IMR-90 (cell line): ENCODE results near the gene PIWIL4. TPM values are rescaled to one million over a fixed set of nuclear protein-coding genes. Genes with fewer than 3 reads are reported as not detected.
A peak's percentile ranks its signal among the peaks of the same experiment; 100 is the strongest.

ENCODE experiments used
- ATAC-seq: fragments of 200-7000 bp; cut with Tn5 transposase; 2 replicates; pipeline ENCODE4 v1.9.1; 2020; ENCODE audit warnings: low read depth, mild to moderate bottlenecking, moderate library complexity
- BruUV-seq: library from RNA; stranded (reverse); fragments of 400-500 nt; replicated peaks from 2 replicates; lab custom pipeline; 2021; lab: Mats Ljungman, UMichigan
- CTCF ChIA-PET: fragments of 300-600 bp; formaldehyde crosslinking; extraction: SDS; loops from one replicate; lab custom pipeline; 2021; ENCODE audit warnings: antibody characterized with exemption; lab: Yijun Ruan, JAX
- POLR2A ChIA-PET: fragments of 300-600 bp; sonication (Branson Sonifier 250); formaldehyde crosslinking; loops from one replicate; lab custom pipeline; 2022; ENCODE audit warnings: antibody characterized with exemption; ENCODE audit not compliant: unreplicated experiment; lab: Charles Lee
- DNase-seq: peaks from one replicate; pipeline ENCODE4 v3.0.0; 2013
- H2AFZ ChIP-seq: replicated peaks from 2 replicates; pipeline ENCODE3; 2013; ENCODE audit warnings: low read length, mild to moderate bottlenecking; ENCODE audit not compliant: poor library complexity
- H2AK5ac ChIP-seq: 2 replicates; pipeline ENCODE4 v1.6.1; 2013; ENCODE audit warnings: low read depth, low read length, inconsistent platforms
- H2AK9ac ChIP-seq: replicated peaks from 2 replicates; pipeline ENCODE3; 2013; ENCODE audit warnings: mild to moderate bottlenecking, low read depth, low read length, moderate library complexity; ENCODE audit not compliant: poor library complexity
- H2BK120ac ChIP-seq: 2 replicates; pipeline ENCODE4 v1.6.1; 2013; ENCODE audit warnings: low read depth, low read length, inconsistent platforms
- H2BK15ac ChIP-seq: 3 replicates; pipeline ENCODE4 v1.6.1; 2013; ENCODE audit warnings: low read depth, low read length, inconsistent platforms
- H2BK20ac ChIP-seq: 2 replicates; pipeline ENCODE4 v1.6.1; 2013; ENCODE audit warnings: low read depth, mild to moderate bottlenecking, inconsistent platforms, low read length, moderate library complexity
- H2BK5ac ChIP-seq: 2 replicates; pipeline ENCODE4 v1.6.1; 2013; ENCODE audit warnings: mild to moderate bottlenecking, low read depth, low read length, inconsistent platforms; ENCODE audit not compliant: poor library complexity, severe bottlenecking
- H3K14ac ChIP-seq: replicated peaks from 2 replicates; pipeline ENCODE4 v1.6.1; 2013; ENCODE audit warnings: low read depth, low read length, inconsistent platforms
- H3K18ac ChIP-seq: 2 replicates; pipeline ENCODE4 v1.6.1; 2013; ENCODE audit warnings: low read depth, low read length, control low read depth
- H3K23ac ChIP-seq: 2 replicates; pipeline ENCODE4 v1.6.1; 2013; ENCODE audit warnings: low read depth, low read length, inconsistent platforms
- H3K27ac ChIP-seq: 2 replicates; pipeline ENCODE4 v1.5.1; 2013; ENCODE audit warnings: mild to moderate bottlenecking, control low read depth, low read length; ENCODE audit not compliant: insufficient read depth
- H3K27me3 ChIP-seq: 2 replicates; pipeline ENCODE4 v1.6.1; 2013; ENCODE audit warnings: low read length; ENCODE audit not compliant: control insufficient read depth, insufficient read depth
- H3K36me3 ChIP-seq: 2 replicates; pipeline ENCODE4 v1.6.1; 2013; ENCODE audit warnings: low read length, mixed read lengths; ENCODE audit not compliant: control insufficient read depth, insufficient read depth
- H3K4ac ChIP-seq: 2 replicates; pipeline ENCODE4 v1.6.1; 2013; ENCODE audit warnings: low read depth, low read length, inconsistent platforms
- H3K4me1 ChIP-seq: 2 replicates; pipeline ENCODE4 v1.6.1; 2013; ENCODE audit warnings: low read length, mixed read lengths; ENCODE audit not compliant: control insufficient read depth, insufficient read depth
- H3K4me2 ChIP-seq: 2 replicates; pipeline ENCODE4 v1.6.1; 2013; ENCODE audit warnings: low read depth, mild to moderate bottlenecking, control low read depth, low read length, moderate library complexity
- H3K4me3 ChIP-seq: 2 replicates; pipeline ENCODE4 v1.5.1; 2013; ENCODE audit warnings: low read depth, mild to moderate bottlenecking, control low read depth, low read length, moderate library complexity; ENCODE audit not compliant: insufficient read depth
- H3K56ac ChIP-seq: 2 replicates; pipeline ENCODE4 v1.6.1; 2013; ENCODE audit warnings: low read length, inconsistent platforms; ENCODE audit not compliant: insufficient read depth; ENCODE audit errors: extremely low read depth
- H3K79me1 ChIP-seq, 2 experiments: 2 replicates each; pipeline ENCODE4 v1.6.1; 2013; ENCODE audit warnings: low read length in 2 of 2, inconsistent platforms in 1 of 2, low read depth in 1 of 2
- H3K9ac ChIP-seq: 2 replicates; pipeline ENCODE4 v1.6.1; 2013; ENCODE audit warnings: low read depth, low read length, control low read depth
- H3K9me1 ChIP-seq: 2 replicates; pipeline ENCODE4 v1.6.1; 2013; ENCODE audit warnings: low read length, inconsistent platforms; ENCODE audit not compliant: insufficient read depth
- H3K9me3 ChIP-seq: 2 replicates; pipeline ENCODE4 v1.6.1; 2013; ENCODE audit warnings: low read length; ENCODE audit not compliant: control insufficient read depth, insufficient read depth
- H4K20me1 ChIP-seq: 2 replicates; pipeline ENCODE4 v1.6.1; 2013; ENCODE audit warnings: low read length, inconsistent platforms; ENCODE audit not compliant: insufficient read depth
- H4K5ac ChIP-seq: 2 replicates; pipeline ENCODE4 v1.6.1; 2013; ENCODE audit warnings: mild to moderate bottlenecking, low read depth, low read length, control low read depth
- H4K8ac ChIP-seq, 2 experiments: 2 replicates each; pipeline ENCODE4 v1.6.1; 2013; ENCODE audit warnings: low read depth in 2 of 2, low read length in 2 of 2, control low read depth in 1 of 2, inconsistent platforms in 1 of 2
- H4K91ac ChIP-seq: 2 replicates; pipeline ENCODE4 v1.6.1; 2013; ENCODE audit warnings: low read depth, low read length, inconsistent platforms; ENCODE audit not compliant: insufficient read depth
- CEBPB ChIP-seq: IDR thresholded peaks from 2 replicates; pipeline ENCODE4 v1.6.1; 2012; ENCODE audit warnings: low read depth, low read length, improper control_type of control experiment
- CHD1 ChIP-seq: IDR thresholded peaks from 2 replicates; pipeline ENCODE4 v1.6.1; 2012; ENCODE audit warnings: low read depth, low read length, improper control_type of control experiment
- FOS ChIP-seq: fragments of 150-350 bp; IDR thresholded peaks from 2 replicates; pipeline ENCODE4 v1.6.1; 2016; ENCODE audit warnings: low read depth, low read length
- MAFK ChIP-seq: IDR thresholded peaks from 2 replicates; pipeline ENCODE4 v1.6.1; 2012; ENCODE audit warnings: low read depth, low read length, improper control_type of control experiment
- MAZ ChIP-seq: IDR thresholded peaks from 2 replicates; pipeline ENCODE4 v1.6.1; 2012; ENCODE audit warnings: low read depth, mild to moderate bottlenecking, low read length, improper control_type of control experiment, moderate library complexity, borderline replicate concordance
- MXI1 ChIP-seq: IDR thresholded peaks from 2 replicates; pipeline ENCODE4 v1.6.1; 2012; ENCODE audit warnings: low read depth, mild to moderate bottlenecking, low read length, moderate library complexity, borderline replicate concordance
- NFE2L2 ChIP-seq: fragments of 150-350 bp; IDR thresholded peaks from 2 replicates; pipeline ENCODE4 v1.6.1; 2016; ENCODE audit warnings: low read depth, mild to moderate bottlenecking, low read length
- POLR2A ChIP-seq: IDR thresholded peaks from 2 replicates; pipeline ENCODE4 v1.6.1; 2012; ENCODE audit warnings: mild to moderate bottlenecking, low read depth, low read length
- RAD21 ChIP-seq: IDR thresholded peaks from 2 replicates; pipeline ENCODE4 v1.6.1; 2012; ENCODE audit warnings: low read length, improper control_type of control experiment
- RCOR1 ChIP-seq: IDR thresholded peaks from 2 replicates; pipeline ENCODE4 v1.6.1; 2012; ENCODE audit warnings: mild to moderate bottlenecking, low read length, improper control_type of control experiment; ENCODE audit not compliant: insufficient replicate concordance
- SMC3 ChIP-seq: fragments of 150-350 bp; IDR thresholded peaks from 2 replicates; pipeline ENCODE4 v1.6.1; 2016; ENCODE audit warnings: low read depth, mild to moderate bottlenecking, antibody characterized with exemption, low read length, moderate library complexity
- WGBS, 2 experiments: methylation state at CpG; one replicate each; pipeline versions ENCODE4 v1.1.5 to v1.1.7; 2013; ENCODE audit warnings: missing lambda C conversion rate in 2 of 2; ENCODE audit not compliant: insufficient read length in 1 of 2; ENCODE audit errors: extremely low coverage in 2 of 2; 5-methylcytosine and 5-hydroxymethylcytosine counted together
- dilution Hi-C: fragments of 300-500 bp; cut with HindIII; formaldehyde crosslinking; loops from one replicate; pipeline ENCODE4 v1.14.3; 2018; ENCODE audit warnings: low sequenced_read_pairs; ENCODE audit not compliant: unreplicated experiment
- in situ Hi-C: fragments of 300-500 bp; cut with MboI; formaldehyde crosslinking; loops from 3 replicates; pipeline ENCODE4 v1.14.3; 2019; ENCODE audit warnings: low sequenced_read_pairs, inconsistent platforms, mixed read lengths
- intact Hi-C: fragments of 100-400 bp; cut with micrococcal nuclease; formaldehyde crosslinking; loops from 2 replicates; pipeline ENCODE4 v1.10.0; 2022
- polyA plus RNA-seq, 3 experiments: library from polyadenylated mRNA; depleted of rRNA; stranded (reverse); fragments of >200 nt; gene quantifications; 2 replicates each; pipeline ENCODE4 v1.2.3, GENCODE V29; 2012; ENCODE audit warnings: low replicate concordance in 1 of 3
- total RNA-seq: library from RNA; depleted of rRNA; stranded (reverse); fragments of >200 nt; gene quantifications from 2 replicates; pipeline ENCODE4 v1.2.3, GENCODE V29; 2012
- TF ChIP-seq, protein P1 (sequence below): conservative IDR thresholded peaks from 2 replicates; pipeline ENCODE4 v1.5.1; 2012; ENCODE audit warnings: mild to moderate bottlenecking, low read depth, low read length, improper control_type of control experiment
- TF ChIP-seq, protein P2 (sequence below): fragments of 150-350 bp; IDR thresholded peaks from 2 replicates; pipeline ENCODE4 v1.6.1; 2017; ENCODE audit warnings: mild to moderate bottlenecking, antibody characterized with exemption, low read length, low read depth

PIWIL4 gene
- total and polyA plus RNA-seq, 2 of the 4 experiments (the other 2 are of a cell fraction) = 0.72 to 1.3 TPM

DNA sequence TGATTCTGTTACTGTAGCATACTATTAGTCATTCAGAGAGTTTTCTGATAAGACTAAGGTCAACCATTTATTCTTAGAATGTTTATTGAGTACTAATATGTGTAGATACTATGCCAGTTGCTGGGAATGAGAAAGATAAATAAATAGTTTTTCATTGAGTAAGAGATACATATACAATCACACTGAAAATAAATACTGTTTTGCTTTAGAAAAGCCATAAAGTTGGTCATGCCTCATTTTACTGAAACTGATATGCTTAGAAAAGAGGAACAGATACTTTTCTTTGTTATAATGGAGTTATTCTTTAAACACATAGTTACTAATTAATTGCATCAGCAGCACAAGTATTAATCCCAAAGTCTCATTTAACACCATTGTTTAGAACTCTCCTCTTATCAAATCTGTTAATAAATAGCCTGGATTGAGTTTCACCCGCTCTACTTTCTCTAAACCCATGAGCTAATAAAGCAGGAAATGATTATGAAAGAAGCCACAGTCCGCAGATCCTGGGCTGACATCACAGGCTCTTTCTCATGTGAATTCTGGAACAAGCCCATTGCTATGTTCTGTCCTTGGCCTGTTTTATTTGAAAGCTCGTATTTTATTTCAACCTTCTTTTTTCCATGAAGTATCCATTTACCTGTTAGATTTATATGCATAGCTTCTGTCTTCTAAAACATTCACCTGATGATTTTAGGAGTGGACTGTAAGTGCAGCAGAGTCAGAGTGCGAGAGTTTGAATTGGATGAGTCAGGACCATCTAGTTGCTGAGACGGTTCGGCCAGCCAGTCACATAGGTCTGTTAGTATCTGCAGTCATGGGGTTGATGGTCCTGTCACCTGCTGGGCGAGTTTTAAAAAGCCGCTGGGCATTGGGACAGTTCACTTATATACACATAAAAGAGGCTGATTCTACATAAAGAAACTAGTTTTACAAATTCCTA lies 35.5 kb downstream of the PIWIL4 start:
- peak; percentile 92 for ATAC-seq
- DNase-seq = peak; percentile 86
- Histone ChIP-seq H2AFZ (no peak overlapping the region), H3K9me1 (no peaks in the 10 kb centered on the region), H3K4ac (no peak overlapping the region), H4K5ac (no peak overlapping the region), H2BK15ac (no peak overlapping the region), H3K23ac (no peak overlapping the region), H3K27me3 (no peaks in the 10 kb centered on the region), H2AK5ac (no peak overlapping the region), H3K4me2 (peak overlapping the region; percentile 47; the same call in 1 of the 2 replicates), H3K27ac (peak overlapping the region; percentile 15; the same call in 1 of the 2 replicates), H4K91ac (no peak overlapping the region), H3K79me1 (no peaks in the 10 kb centered on the region), H4K8ac (no peak overlapping the region), H2BK20ac (no peak overlapping the region), H3K9me3 (no peaks in the 10 kb centered on the region), H3K4me1 (no peaks in the 10 kb centered on the region; the same call in 1 of the 2 replicates), H3K9ac (no peak overlapping the region), H3K18ac (no peak overlapping the region), H3K56ac (no peak overlapping the region), H3K4me3 (no peak overlapping the region), H3K14ac (no peak overlapping the region), H3K36me3 (no peaks in the 10 kb centered on the region), H2AK9ac (no peak overlapping the region), H2BK120ac (no peak overlapping the region), H2BK5ac (no peak overlapping the region), H4K20me1 (no peaks in the 10 kb centered on the region)
- ChIA-PET POLR2A (no interaction called here), CTCF (interaction anchor here (0.8 to 1.6 kb wide), 3 partner anchors 15 to 708 kb away, joined by 3 to 6 read pairs (median 3); no protein-coding TSS in a partner anchor)
- intact Hi-C loops (loop anchor here (1.0 to 10.0 kb wide), 2 partner anchors 83 to 708 kb away; no protein-coding TSS in a partner anchor), dilution Hi-C loops (no loop called here), in situ Hi-C loops (loop anchor here (25.0 kb wide), 2 partner anchors 1160 to 1835 kb away; no protein-coding TSS in a partner anchor)
- BruUV-seq = no TSS peak
- no CpG with 5 or more reads among the region's 8 CpGs for WGBS, 2 experiments
- TF ChIP-seq NFE2L2 = no peak
- no peak for TF ChIP-seq FOS
- TF ChIP-seq, protein P1, sequence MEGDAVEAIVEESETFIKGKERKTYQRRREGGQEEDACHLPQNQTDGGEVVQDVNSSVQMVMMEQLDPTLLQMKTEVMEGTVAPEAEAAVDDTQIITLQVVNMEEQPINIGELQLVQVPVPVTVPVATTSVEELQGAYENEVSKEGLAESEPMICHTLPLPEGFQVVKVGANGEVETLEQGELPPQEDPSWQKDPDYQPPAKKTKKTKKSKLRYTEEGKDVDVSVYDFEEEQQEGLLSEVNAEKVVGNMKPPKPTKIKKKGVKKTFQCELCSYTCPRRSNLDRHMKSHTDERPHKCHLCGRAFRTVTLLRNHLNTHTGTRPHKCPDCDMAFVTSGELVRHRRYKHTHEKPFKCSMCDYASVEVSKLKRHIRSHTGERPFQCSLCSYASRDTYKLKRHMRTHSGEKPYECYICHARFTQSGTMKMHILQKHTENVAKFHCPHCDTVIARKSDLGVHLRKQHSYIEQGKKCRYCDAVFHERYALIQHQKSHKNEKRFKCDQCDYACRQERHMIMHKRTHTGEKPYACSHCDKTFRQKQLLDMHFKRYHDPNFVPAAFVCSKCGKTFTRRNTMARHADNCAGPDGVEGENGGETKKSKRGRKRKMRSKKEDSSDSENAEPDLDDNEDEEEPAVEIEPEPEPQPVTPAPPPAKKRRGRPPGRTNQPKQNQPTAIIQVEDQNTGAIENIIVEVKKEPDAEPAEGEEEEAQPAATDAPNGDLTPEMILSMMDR = peak; percentile 64
- no peak for TF ChIP-seq MXI1
- TF ChIP-seq SMC3 = peak; percentile 50; the same call in 1 of the 2 replicates
- no peak for TF ChIP-seq POLR2A
- no peak for TF ChIP-seq RCOR1
- TF ChIP-seq, protein P2, sequence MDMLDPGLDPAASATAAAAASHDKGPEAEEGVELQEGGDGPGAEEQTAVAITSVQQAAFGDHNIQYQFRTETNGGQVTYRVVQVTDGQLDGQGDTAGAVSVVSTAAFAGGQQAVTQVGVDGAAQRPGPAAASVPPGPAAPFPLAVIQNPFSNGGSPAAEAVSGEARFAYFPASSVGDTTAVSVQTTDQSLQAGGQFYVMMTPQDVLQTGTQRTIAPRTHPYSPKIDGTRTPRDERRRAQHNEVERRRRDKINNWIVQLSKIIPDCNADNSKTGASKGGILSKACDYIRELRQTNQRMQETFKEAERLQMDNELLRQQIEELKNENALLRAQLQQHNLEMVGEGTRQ = no peak
- peak; percentile 55 for TF ChIP-seq RAD21
- no peak for TF ChIP-seq MAZ
- no peak for TF ChIP-seq MAFK
- no peak for TF ChIP-seq CHD1
- peak; percentile 17; the same call in 1 of the 2 replicates for TF ChIP-seq CEBPB
